WTC11 (cell line): ENCODE results near the gene ERVMER34-1. TPM values are rescaled to one million over a fixed set of nuclear protein-coding genes. Genes with fewer than 3 reads are reported as not detected.

Source experiments
- CDX4 ChIP-seq: fragments of 250-450 bp; sonication (Bioruptor Pico); IDR thresholded peaks from 2 replicates; pipeline ENCODE4 v1.9.0; 2021; ENCODE audit warnings: moderate library complexity, mild to moderate bottlenecking, inconsistent platforms, borderline replicate concordance
- E2F4 ChIP-seq: sonication (generic); formaldehyde crosslinking; IDR thresholded peaks from 2 replicates; pipeline ENCODE4 v1.8.1; 2022; ENCODE audit warnings: low read depth, mild to moderate bottlenecking, moderate library complexity, missing genetic modification reagents, borderline replicate concordance
- ELF4 ChIP-seq: sonication (generic); formaldehyde crosslinking; IDR thresholded peaks from 2 replicates; pipeline ENCODE4 v1.8.1; 2022; ENCODE audit warnings: low read depth, mild to moderate bottlenecking, moderate library complexity, missing genetic modification reagents
- EMX1 ChIP-seq: fragments of 250-450 bp; sonication (Bioruptor Pico); IDR thresholded peaks from 2 replicates; pipeline ENCODE4 v1.8.0; 2021; ENCODE audit warnings: mild to moderate bottlenecking
- FOXJ3 ChIP-seq: sonication (generic); formaldehyde crosslinking; IDR thresholded peaks from 2 replicates; pipeline ENCODE4 v1.9.0; 2021; ENCODE audit warnings: missing genetic modification reagents, mild to moderate bottlenecking, borderline replicate concordance
- FOXP1 ChIP-seq: sonication (generic); formaldehyde crosslinking; IDR thresholded peaks from 2 replicates; pipeline ENCODE4 v1.8.0; 2022; ENCODE audit warnings: missing genetic modification reagents, mild to moderate bottlenecking, moderate library complexity, borderline replicate concordance
- GABPB1 ChIP-seq: sonication (generic); formaldehyde crosslinking; IDR thresholded peaks from 2 replicates; pipeline ENCODE4 v1.8.1; 2023; ENCODE audit warnings: mild to moderate bottlenecking, missing genetic modification reagents
- IRF2 ChIP-seq: sonication (generic); formaldehyde crosslinking; IDR thresholded peaks from 2 replicates; pipeline ENCODE4 v1.8.0; 2022; ENCODE audit warnings: low read depth, missing genetic modification reagents, borderline replicate concordance
- JAZF1 ChIP-seq: fragments of 250-450 bp; sonication (Bioruptor Pico); IDR thresholded peaks from 2 replicates; pipeline ENCODE4 v1.9.0; 2021; ENCODE audit warnings: moderate library complexity, mild to moderate bottlenecking, inconsistent platforms
- KAT7 ChIP-seq: sonication (generic); formaldehyde crosslinking; IDR thresholded peaks from 2 replicates; pipeline ENCODE4 v1.8.1; 2023; ENCODE audit warnings: missing genetic modification reagents, mild to moderate bottlenecking, borderline replicate concordance
- MYBL2 ChIP-seq: sonication (generic); formaldehyde crosslinking; IDR thresholded peaks from 2 replicates; pipeline ENCODE4 v1.8.1; 2023; ENCODE audit warnings: mild to moderate bottlenecking, moderate library complexity, missing genetic modification reagents
- NFE2L1 ChIP-seq: sonication (generic); formaldehyde crosslinking; IDR thresholded peaks from 2 replicates; pipeline ENCODE4 v1.8.1; 2023; ENCODE audit warnings: missing genetic modification reagents
- NR1H2 ChIP-seq: sonication (generic); formaldehyde crosslinking; IDR thresholded peaks from 2 replicates; pipeline ENCODE4 v1.9.0; 2021; ENCODE audit warnings: mild to moderate bottlenecking, moderate library complexity, missing genetic modification reagents
- RORB ChIP-seq: fragments of 250-450 bp; sonication (Bioruptor Pico); IDR thresholded peaks from 2 replicates; pipeline ENCODE4 v1.9.0; 2021; ENCODE audit warnings: mild to moderate bottlenecking
- TCF7 ChIP-seq: sonication (generic); formaldehyde crosslinking; IDR thresholded peaks from 2 replicates; pipeline ENCODE4 v1.8.0; 2022; ENCODE audit warnings: mild to moderate bottlenecking, low read depth, missing genetic modification reagents, moderate library complexity
- TEAD1 ChIP-seq: sonication (generic); formaldehyde crosslinking; IDR thresholded peaks from 2 replicates; pipeline ENCODE4 v1.8.0; 2022; ENCODE audit warnings: mild to moderate bottlenecking, missing genetic modification reagents
- TP53 ChIP-seq: sonication (generic); formaldehyde crosslinking; IDR thresholded peaks from 2 replicates; pipeline ENCODE4 v1.8.1; 2023; ENCODE audit warnings: mild to moderate bottlenecking, missing genetic modification reagents
- USF2 ChIP-seq: sonication (generic); formaldehyde crosslinking; IDR thresholded peaks from 2 replicates; pipeline ENCODE4 v1.8.1; 2023; ENCODE audit warnings: mild to moderate bottlenecking, missing genetic modification reagents, moderate library complexity
- ZNF121 ChIP-seq: sonication (generic); formaldehyde crosslinking; IDR thresholded peaks from 2 replicates; pipeline ENCODE4 v1.8.0; 2023; ENCODE audit warnings: missing genetic modification reagents
- ZNF219 ChIP-seq: sonication (generic); formaldehyde crosslinking; IDR thresholded peaks from 2 replicates; pipeline ENCODE4 v1.8.0; 2023; ENCODE audit warnings: missing genetic modification reagents, mild to moderate bottlenecking, borderline replicate concordance
- ZNF396 ChIP-seq: fragments of 250-450 bp; sonication (Bioruptor Pico); IDR thresholded peaks from 2 replicates; pipeline ENCODE4 v1.8.0; 2021; ENCODE audit warnings: mild to moderate bottlenecking, moderate library complexity, borderline replicate concordance
- ZNF423 ChIP-seq: fragments of 250-450 bp; sonication (Bioruptor Pico); IDR thresholded peaks from 2 replicates; pipeline ENCODE4 v2.1.2; 2022; ENCODE audit warnings: mild to moderate bottlenecking, moderate library complexity
- ZNF532 ChIP-seq: fragments of 250-450 bp; sonication (Bioruptor Pico); IDR thresholded peaks from 2 replicates; pipeline ENCODE4 v1.9.0; 2021; ENCODE audit warnings: mild to moderate bottlenecking, borderline replicate concordance
- total RNA-seq: library from RNA; stranded (reverse); gene quantifications from 3 replicates; pipeline ENCODE4 v1.2.3, GENCODE V29; 2021
- TF ChIP-seq, protein P1 (sequence below): sonication (generic); formaldehyde crosslinking; IDR thresholded peaks from 2 replicates; pipeline ENCODE4 v1.8.1; 2023; ENCODE audit warnings: mild to moderate bottlenecking, missing genetic modification reagents, borderline replicate concordance
- TF ChIP-seq, protein P2 (sequence below): sonication (generic); formaldehyde crosslinking; IDR thresholded peaks from 2 replicates; pipeline ENCODE4 v1.8.0; 2022; ENCODE audit warnings: mild to moderate bottlenecking, missing genetic modification reagents
- TF ChIP-seq, protein P3 (sequence below): sonication (generic); formaldehyde crosslinking; IDR thresholded peaks from 2 replicates; pipeline ENCODE4 v1.8.1; 2022; ENCODE audit warnings: mild to moderate bottlenecking, missing genetic modification reagents, moderate library complexity, borderline replicate concordance

Gene ERVMER34-1
- total RNA-seq, 1 experiment from 2014 or later: 14.6 TPM

- TF ChIP-seq, protein P1, sequence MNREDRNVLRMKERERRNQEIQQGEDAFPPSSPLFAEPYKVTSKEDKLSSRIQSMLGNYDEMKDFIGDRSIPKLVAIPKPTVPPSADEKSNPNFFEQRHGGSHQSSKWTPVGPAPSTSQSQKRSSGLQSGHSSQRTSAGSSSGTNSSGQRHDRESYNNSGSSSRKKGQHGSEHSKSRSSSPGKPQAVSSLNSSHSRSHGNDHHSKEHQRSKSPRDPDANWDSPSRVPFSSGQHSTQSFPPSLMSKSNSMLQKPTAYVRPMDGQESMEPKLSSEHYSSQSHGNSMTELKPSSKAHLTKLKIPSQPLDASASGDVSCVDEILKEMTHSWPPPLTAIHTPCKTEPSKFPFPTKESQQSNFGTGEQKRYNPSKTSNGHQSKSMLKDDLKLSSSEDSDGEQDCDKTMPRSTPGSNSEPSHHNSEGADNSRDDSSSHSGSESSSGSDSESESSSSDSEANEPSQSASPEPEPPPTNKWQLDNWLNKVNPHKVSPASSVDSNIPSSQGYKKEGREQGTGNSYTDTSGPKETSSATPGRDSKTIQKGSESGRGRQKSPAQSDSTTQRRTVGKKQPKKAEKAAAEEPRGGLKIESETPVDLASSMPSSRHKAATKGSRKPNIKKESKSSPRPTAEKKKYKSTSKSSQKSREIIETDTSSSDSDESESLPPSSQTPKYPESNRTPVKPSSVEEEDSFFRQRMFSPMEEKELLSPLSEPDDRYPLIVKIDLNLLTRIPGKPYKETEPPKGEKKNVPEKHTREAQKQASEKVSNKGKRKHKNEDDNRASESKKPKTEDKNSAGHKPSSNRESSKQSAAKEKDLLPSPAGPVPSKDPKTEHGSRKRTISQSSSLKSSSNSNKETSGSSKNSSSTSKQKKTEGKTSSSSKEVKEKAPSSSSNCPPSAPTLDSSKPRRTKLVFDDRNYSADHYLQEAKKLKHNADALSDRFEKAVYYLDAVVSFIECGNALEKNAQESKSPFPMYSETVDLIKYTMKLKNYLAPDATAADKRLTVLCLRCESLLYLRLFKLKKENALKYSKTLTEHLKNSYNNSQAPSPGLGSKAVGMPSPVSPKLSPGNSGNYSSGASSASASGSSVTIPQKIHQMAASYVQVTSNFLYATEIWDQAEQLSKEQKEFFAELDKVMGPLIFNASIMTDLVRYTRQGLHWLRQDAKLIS (CRISPR knock-in tag): 0 out of 2 replicates have a peak, but pooled peaks have one; percentile 62
- TF ChIP-seq NR1H2 (CRISPR knock-in tag) (no peak), MYBL2 (CRISPR knock-in tag) (peak; percentile 96), GABPB1 (no peak), FOXP1 (CRISPR knock-in tag) (peak; percentile 97), CDX4 (CRISPR knock-in tag) (no peak), KAT7 (CRISPR knock-in tag) (0 out of 2 replicates have a peak, but pooled peaks have one; percentile 53), IRF2 (CRISPR knock-in tag) (no peak), EMX1 (no peak), FOXJ3 (CRISPR knock-in tag) (no peak), TEAD1 (CRISPR knock-in tag) (peak; percentile 59; the same call in 1 of the 2 replicates), ZNF532 (CRISPR knock-in tag) (peak; percentile 83; the same call in 1 of the 2 replicates), ZNF396 (CRISPR knock-in tag) (no peak), JAZF1 (CRISPR knock-in tag) (no peak), ELF4 (CRISPR knock-in tag) (no peak), E2F4 (CRISPR knock-in tag) (no peak; the same call in 1 of the 2 replicates), RORB (CRISPR knock-in tag) (no peak), TP53 (CRISPR knock-in tag) (peak; percentile 92; the same call in 1 of the 2 replicates), NFE2L1 (CRISPR knock-in tag) (peak; percentile 96), ZNF423 (CRISPR knock-in tag) (no peak), USF2 (CRISPR knock-in tag) (no peak), ZNF121 (CRISPR knock-in tag) (peak; percentile 87), TCF7 (CRISPR knock-in tag) (peak; percentile 86; the same call in 1 of the 2 replicates), ZNF219 (CRISPR knock-in tag) (0 out of 2 replicates have a peak, but pooled peaks have one; percentile 79)
- TF ChIP-seq, protein P2, sequence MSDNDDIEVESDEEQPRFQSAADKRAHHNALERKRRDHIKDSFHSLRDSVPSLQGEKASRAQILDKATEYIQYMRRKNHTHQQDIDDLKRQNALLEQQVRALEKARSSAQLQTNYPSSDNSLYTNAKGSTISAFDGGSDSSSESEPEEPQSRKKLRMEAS (CRISPR knock-in tag): peak; percentile 98
- TF ChIP-seq, protein P3, sequence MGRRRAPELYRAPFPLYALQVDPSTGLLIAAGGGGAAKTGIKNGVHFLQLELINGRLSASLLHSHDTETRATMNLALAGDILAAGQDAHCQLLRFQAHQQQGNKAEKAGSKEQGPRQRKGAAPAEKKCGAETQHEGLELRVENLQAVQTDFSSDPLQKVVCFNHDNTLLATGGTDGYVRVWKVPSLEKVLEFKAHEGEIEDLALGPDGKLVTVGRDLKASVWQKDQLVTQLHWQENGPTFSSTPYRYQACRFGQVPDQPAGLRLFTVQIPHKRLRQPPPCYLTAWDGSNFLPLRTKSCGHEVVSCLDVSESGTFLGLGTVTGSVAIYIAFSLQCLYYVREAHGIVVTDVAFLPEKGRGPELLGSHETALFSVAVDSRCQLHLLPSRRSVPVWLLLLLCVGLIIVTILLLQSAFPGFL: no peak
Measured at GRCh38 chr4:52751487-52751911, 274 bp upstream of the ERVMER34-1 start (continued).
